ENCODE measurements around the gene P2RY8.
"Not testable (repeated sequence)": the region's sequence is repeated elsewhere in the genome, so short reads cannot be mapped to it uniquely, and the experiment has no call there.

Gene P2RY8

GRCh38 chrX:1464041-1464970 lies 72.7 kb downstream of the P2RY8 start:
- no peak for DNase-seq (ENCODE audit: low spot score)

DNA sequence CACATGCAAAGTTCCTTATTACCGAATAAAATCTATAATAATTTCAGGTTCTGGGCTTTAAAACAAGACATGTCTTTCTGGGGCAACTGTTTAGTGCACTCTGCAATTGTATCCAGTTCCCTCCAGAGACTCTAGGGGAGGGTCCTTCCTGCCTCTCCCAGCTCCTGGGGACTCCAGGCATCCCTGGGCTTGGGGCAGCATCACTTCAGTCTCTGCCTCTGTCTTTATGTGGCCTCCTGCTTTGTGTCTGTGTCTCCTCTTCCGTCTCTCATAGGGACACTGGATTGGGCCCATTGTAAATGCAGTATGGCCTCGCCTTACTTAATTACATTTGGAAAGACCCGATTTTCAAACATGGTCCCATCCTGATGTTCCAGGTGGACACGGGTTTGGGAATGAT lies 73.4 kb downstream of the P2RY8 start:
- no peak for DNase-seq (ENCODE audit: low spot score)

DNA sequence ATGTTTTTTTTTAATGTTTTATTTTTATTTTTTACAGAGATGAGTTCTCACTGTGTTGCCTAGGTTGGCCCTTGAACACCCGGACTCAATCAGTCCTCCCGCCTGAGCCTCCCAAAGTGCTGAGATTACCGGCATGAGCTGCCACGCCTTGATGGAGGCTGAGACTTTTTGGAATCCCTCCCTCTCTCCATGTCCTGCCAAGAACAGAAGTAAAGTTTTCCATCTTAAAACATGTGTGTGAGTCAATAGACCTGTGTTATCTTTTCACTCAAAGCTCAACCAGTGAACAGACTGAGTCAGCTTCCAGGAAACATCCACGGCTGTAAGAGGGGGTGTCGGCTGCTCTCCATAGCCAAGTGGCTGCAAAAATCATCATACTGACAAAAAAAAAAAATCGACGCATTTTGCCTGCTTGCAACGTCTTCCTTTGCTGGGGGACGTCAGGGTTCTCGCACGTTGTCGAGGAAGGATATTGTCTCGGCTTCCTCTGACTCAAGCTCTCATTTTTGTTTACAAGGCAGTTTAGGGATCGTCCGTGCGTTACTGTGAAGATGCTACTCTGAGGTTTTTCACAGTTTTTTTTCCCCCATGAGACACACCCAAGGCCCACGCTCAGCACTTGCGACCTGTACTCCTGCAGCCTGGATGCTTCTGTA lies 74.3 kb downstream of the P2RY8 start:
- no peak for DNase-seq (ENCODE audit: low spot score)

GRCh38 chrX:1462110-1462509 lies 74.9 kb downstream of the P2RY8 start:
- no peak for DNase-seq (ENCODE audit: low spot score)

GRCh38 chrX:1455948-1456280 lies 81.1 kb downstream of the P2RY8 start:
- DNase-seq (ENCODE audit: low spot score), result no peak

GRCh38 chrX:1453951-1454785 lies 82.8 kb downstream of the P2RY8 start:
- peak; percentile 77 for DNase-seq (ENCODE audit: low spot score)

DNA sequence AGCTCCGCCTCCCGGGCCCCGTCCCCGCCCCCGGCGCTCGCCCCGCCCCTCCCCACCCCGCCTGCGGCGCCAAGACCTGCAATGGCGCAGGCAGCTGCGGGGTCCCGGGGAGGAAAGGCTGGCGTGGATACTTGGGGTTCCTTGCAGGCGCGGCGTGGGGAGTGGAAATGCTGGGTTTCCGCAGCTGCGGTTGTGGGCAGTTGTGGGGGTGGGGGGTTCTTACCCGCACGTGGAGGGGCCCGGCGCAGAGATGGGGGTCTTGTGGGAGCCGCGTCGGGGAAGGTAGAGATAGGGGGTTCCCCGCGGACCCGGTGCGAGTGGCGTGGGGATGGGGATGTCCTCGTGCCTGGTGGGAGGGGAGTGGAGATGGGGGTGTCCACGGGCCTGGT lies 83.6 kb downstream of the P2RY8 start:
- DNase-seq (ENCODE audit: low spot score), result no peak

GRCh38 chrX:1452516-1453394 lies 84.2 kb downstream of the P2RY8 start, which contains the start of gene ASMTL:
ASMTL (minus strand) TSS chrX:1452909; CDS start chrX:1452840, 69 bp downstream.
- DNase-seq (ENCODE audit: low spot score), result peak; percentile 99

- DNase-seq (ENCODE audit: low spot score), result no peak
Observed at GRCh38 chrX:1451661-1452515, 85.1 kb downstream of the P2RY8 start.

DNA sequence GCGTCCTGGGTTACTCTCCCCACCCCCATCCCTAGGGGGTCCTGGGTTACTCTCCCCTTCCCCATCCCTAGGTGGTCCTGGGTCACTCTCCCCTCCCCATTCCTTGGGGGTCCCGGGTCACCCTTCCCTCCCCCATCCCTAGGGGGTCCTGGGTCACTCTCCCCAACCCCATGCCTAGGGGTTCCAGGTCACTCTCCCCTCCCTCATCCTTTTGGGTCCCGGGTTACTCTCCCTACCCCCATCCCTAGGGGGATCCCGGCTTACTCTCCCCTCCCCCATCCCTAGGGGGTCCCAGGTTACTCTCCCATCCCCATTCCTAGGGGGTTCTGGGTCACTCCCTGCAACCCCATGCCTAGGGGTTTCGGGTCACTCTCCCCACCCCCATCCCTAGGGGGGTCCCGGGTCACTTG lies 85.7 kb downstream of the P2RY8 start:
- no peak for DNase-seq (ENCODE audit: low spot score)

DNA sequence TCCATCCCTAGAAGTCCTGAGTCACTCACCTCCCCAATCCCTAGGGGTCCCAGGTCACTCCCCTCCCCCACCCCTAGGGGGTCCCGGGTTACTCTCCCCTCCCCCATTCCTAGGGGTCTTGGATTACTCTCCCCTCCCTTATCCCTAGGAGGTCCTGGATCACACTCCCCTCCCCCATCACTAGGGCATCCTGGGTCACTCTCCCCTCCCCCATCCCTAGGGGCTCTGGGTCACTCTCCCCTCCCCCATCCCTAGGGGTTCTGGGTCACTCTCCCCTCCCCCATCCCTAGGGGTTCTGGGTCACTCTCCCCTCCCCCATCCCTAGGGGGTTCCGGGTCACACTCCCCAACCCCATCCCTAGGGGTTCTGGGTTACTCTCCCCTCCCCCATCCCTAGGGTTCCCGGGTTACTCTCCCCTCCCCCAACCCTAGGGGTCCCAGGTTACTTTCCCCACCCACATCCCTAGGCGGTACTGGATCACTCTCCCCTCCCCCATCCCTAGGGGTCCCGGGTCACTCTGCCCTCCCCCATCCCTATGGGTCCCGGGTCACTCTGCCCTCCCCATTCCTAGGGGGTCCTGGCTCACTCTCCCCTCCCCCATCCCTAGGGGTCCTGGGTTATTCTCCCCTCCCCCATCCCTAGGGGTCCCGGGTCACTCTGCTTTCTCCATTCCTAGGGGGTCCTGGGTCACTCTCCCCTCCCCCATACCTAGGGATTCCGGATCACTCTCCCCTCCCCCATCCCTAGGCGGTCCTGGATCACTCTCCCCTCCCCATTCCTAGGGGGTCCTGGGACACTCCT lies 86.4 kb downstream of the P2RY8 start:
- DNase-seq (ENCODE audit: low spot score), result no peak

GRCh38 chrX:1449823-1450149 lies 87.2 kb downstream of the P2RY8 start:
- no peak for DNase-seq (ENCODE audit: low spot score)

- DNase-seq (ENCODE audit: low spot score), result no peak
Observed at GRCh38 chrX:1449036-1449822, 87.8 kb downstream of the P2RY8 start.

GRCh38 chrX:1448573-1449001 lies 88.4 kb downstream of the P2RY8 start:
- not testable (repeated sequence) for DNase-seq (ENCODE audit: low spot score)

DNA sequence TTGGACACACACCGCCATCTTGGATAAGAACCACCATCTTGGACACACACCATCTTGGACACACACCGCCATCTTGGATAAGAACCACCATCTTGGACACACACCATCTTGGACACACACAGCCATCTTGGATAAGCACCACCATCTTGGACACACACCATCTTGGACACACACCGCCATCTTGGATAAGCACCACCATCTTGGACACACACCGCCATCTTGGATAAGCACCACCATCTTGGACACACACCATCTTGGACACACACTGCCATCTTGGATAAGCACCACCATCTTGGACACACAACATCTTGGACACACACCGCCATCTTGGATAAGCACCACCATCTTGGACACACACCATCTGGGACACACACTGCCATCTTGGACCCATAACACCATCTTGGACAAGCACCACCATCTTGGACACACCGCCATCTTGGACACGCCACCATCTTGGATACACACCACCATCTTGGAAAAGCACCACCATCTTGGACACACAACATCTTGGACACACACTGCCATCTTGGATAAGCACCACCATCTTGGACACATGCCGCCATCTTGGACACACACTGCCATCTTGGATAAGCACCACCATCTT lies 88.9 kb downstream of the P2RY8 start:
- not testable (repeated sequence) for DNase-seq (ENCODE audit: low spot score)

GRCh38 chrX:1446984-1447968 lies 89.7 kb downstream of the P2RY8 start:
- not testable (repeated sequence) for DNase-seq (ENCODE audit: low spot score)

Measured in cerebellar cortex (tissue), 1 donor.